GM23248 (cell line): ENCODE measurements around the gene BRF1. TPM values are rescaled to one million over a fixed set of nuclear protein-coding genes. Genes with fewer than 3 reads are reported as not detected.

Experiments
- DNase-seq: peaks from one replicate; pipeline ENCODE4 v3.0.0-alpha.2; 2015
- H2AFZ ChIP-seq: fragments of 200-600 bp; sonication (generic); 2 replicates; pipeline ENCODE4 v1.6.1; 2016; ENCODE audit warnings: antibody characterized with exemption
- H3F3A ChIP-seq: fragments of 200-600 bp; sonication (generic); 2 replicates; pipeline ENCODE4 v1.6.1; 2016; ENCODE audit warnings: mild to moderate bottlenecking, antibody characterized with exemption, mixed run types; ENCODE audit not compliant: insufficient read depth
- H3K27ac ChIP-seq: fragments of 200-600 bp; sonication (generic); 2 replicates; pipeline ENCODE4 v1.5.1; 2016; ENCODE audit warnings: mild to moderate bottlenecking
- H3K27me3 ChIP-seq: fragments of 200-600 bp; sonication (generic); replicated peaks from 2 replicates; pipeline ENCODE4 v1.6.1; 2016; ENCODE audit warnings: mild to moderate bottlenecking; ENCODE audit not compliant: insufficient read depth
- H3K36me3 ChIP-seq: fragments of 200-600 bp; sonication (generic); 2 replicates; pipeline ENCODE4 v1.6.1; 2016; ENCODE audit warnings: low read depth, mild to moderate bottlenecking
- H3K4me1 ChIP-seq: fragments of 200-600 bp; sonication (generic); 2 replicates; pipeline ENCODE4 v1.6.1; 2016; ENCODE audit warnings: mild to moderate bottlenecking; ENCODE audit not compliant: insufficient read depth
- H3K4me2 ChIP-seq: fragments of 200-600 bp; sonication (generic); one replicate; pipeline ENCODE4 v1.6.1; 2016; ENCODE audit warnings: mild to moderate bottlenecking; ENCODE audit not compliant: unreplicated experiment
- H3K4me3 ChIP-seq: fragments of 200-600 bp; sonication (generic); 2 replicates; pipeline ENCODE4 v1.5.1; 2016; ENCODE audit warnings: mild to moderate bottlenecking
- H3K79me2 ChIP-seq: fragments of 200-600 bp; sonication (generic); 2 replicates; pipeline ENCODE4 v1.6.1; 2016; ENCODE audit warnings: mild to moderate bottlenecking; ENCODE audit not compliant: insufficient read depth
- H3K9ac ChIP-seq: fragments of 200-600 bp; sonication (generic); 2 replicates; pipeline ENCODE4 v1.6.1; 2016; ENCODE audit warnings: mild to moderate bottlenecking
- H3K9me2 ChIP-seq: fragments of 200-600 bp; sonication (generic); 2 replicates; pipeline ENCODE4 v1.6.1; 2016; ENCODE audit warnings: mixed run types, mild to moderate bottlenecking, moderate library complexity; ENCODE audit not compliant: insufficient read depth
- H3K9me3 ChIP-seq: fragments of 200-600 bp; sonication (generic); one replicate; pipeline ENCODE4 v1.6.1; 2017; ENCODE audit warnings: low read depth
- H4K20me1 ChIP-seq: fragments of 200-600 bp; sonication (generic); 2 replicates; pipeline ENCODE4 v1.6.0; 2016; ENCODE audit not compliant: insufficient read depth
- EZH2 ChIP-seq: fragments of 200-600 bp; sonication (generic); IDR thresholded peaks from 2 replicates; pipeline ENCODE4 v1.6.1; 2018; ENCODE audit warnings: antibody characterized with exemption, mild to moderate bottlenecking; ENCODE audit not compliant: insufficient read depth, poor library complexity, severe bottlenecking
- EZH2phosphoT487 ChIP-seq: fragments of 200-600 bp; sonication (generic); IDR thresholded peaks from 2 replicates; pipeline ENCODE4 v1.6.1; 2018; ENCODE audit warnings: antibody characterized with exemption, moderate library complexity, mild to moderate bottlenecking, low read depth; ENCODE audit not compliant: insufficient read depth
- WGBS, 2 experiments: methylation state at CpG; one replicate each; pipeline ENCODE4 v1.1.6; 2015 to 2017; ENCODE audit warnings: low lambda C conversion rate in 2 of 2, low coverage in 1 of 2; ENCODE audit errors: missing lambda C conversion rate in 2 of 2; 5-methylcytosine and 5-hydroxymethylcytosine counted together
- in situ Hi-C: fragments of 300-500 bp; cut with MboI; formaldehyde crosslinking; loops from 2 replicates; pipeline ENCODE4 v1.15.0; 2020
- polyA plus RNA-seq: library from polyadenylated mRNA; unstranded; fragments of >200 nt; fragmentation: Nextera tagmentation; extraction: Ambion mirVana; gene quantifications from 2 replicates; pipeline ENCODE4 v1.2.1, GENCODE V29; 2016
- total RNA-seq: library from RNA; depleted of rRNA; stranded (reverse); fragments of >200 nt; shearing (Covaris generic); gene quantifications from 2 replicates; pipeline ENCODE4 v1.2.3, GENCODE V29; 2014

The BRF1 gene
- total and polyA plus RNA-seq, 2 experiments from 2014 or later = 10.5 to 27.0 TPM

DNA sequence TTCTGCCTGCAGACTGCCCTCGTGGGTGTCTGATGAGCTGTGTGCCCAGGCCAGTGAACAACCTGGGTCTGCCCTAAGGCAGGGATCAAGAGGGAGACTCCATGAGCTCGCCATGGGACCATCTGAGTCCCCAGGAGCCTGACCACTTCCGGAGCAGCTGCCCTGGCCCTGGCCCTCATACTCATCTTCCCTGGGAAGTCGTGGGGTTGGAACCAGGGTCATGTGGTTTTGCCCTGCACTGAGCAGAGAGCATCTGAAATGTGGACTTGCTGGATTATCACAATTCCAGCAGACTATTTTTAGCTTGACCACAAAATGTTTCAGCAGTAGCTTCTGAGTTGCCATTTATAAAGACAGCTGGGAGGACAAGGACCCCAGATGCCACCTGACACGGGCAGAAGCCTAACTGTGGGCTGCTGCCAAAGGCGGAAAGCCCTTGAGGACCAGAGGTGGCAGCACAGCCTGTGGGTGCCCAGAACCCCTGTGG lies 45.7 kb downstream of the BRF1 start:
- no peak overlapping the region for H3K27ac ChIP-seq
- H3K27me3 ChIP-seq = no peaks in the 10 kb centered on the region
- H3K9me2 ChIP-seq = no peaks in the 10 kb centered on the region
- DNase-seq = no peak
- TF ChIP-seq EZH2 (no peak), EZH2phosphoT487 (no peak)
- H3K9ac ChIP-seq = no peak overlapping the region
- no peaks in the 10 kb centered on the region for H4K20me1 ChIP-seq
- H3K4me2 ChIP-seq = no peak overlapping the region
- no peak overlapping the region for H3K4me3 ChIP-seq
- H3K4me1 ChIP-seq = no peaks in the 10 kb centered on the region
- H3K79me2 ChIP-seq = peaks cover 5% of the 10 kb centered on the region
- H3F3A ChIP-seq = no peaks in the 10 kb centered on the region
- peaks cover 9% of the 10 kb centered on the region; the same call in 1 of the 2 replicates for H3K36me3 ChIP-seq
- H3K9me3 ChIP-seq = no peaks in the 10 kb centered on the region
- in situ Hi-C loops = no loop called here
- 70 to 72% methylated on average over 6 of the region's 6 CpGs for WGBS, 2 experiments
- no peak overlapping the region for H2AFZ ChIP-seq

DNA sequence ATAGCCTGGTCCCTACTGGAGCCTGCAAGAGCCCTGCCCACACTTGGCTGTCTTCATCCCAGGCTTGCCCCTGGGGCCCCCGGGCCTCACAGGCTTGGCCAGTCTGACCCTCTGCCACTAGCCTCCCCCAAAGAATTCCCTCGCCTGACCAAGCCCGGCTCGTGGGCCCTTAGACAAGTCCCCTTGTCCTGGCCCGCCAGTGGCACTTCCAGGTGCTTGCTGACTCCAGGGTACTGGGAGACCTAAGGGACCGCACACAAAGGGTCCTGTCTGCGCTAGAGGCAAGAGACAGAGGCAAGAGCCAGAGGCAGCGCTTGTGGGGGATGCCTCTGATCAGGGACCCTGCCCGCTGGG lies 47.5 kb downstream of the BRF1 start:
- Histone ChIP-seq H3K9ac (no peak overlapping the region), H2AFZ (no peak overlapping the region), H3K9me3 (no peaks in the 10 kb centered on the region), H3K4me3 (no peak overlapping the region), H3F3A (no peaks in the 10 kb centered on the region), H3K27ac (no peak overlapping the region), H3K36me3 (peaks cover 9% of the 10 kb centered on the region; the same call in 1 of the 2 replicates), H3K27me3 (no peaks in the 10 kb centered on the region), H4K20me1 (no peaks in the 10 kb centered on the region), H3K9me2 (no peaks in the 10 kb centered on the region), H3K4me2 (no peak overlapping the region), H3K4me1 (no peaks in the 10 kb centered on the region), H3K79me2 (peaks cover 13% of the 10 kb centered on the region)
- no peak for DNase-seq
- WGBS, 2 experiments = 95 to 96% methylated on average over 9 of the region's 9 CpGs
- in situ Hi-C loops = no loop called here
- TF ChIP-seq EZH2 = no peak
- no peak for TF ChIP-seq EZH2phosphoT487

DNA sequence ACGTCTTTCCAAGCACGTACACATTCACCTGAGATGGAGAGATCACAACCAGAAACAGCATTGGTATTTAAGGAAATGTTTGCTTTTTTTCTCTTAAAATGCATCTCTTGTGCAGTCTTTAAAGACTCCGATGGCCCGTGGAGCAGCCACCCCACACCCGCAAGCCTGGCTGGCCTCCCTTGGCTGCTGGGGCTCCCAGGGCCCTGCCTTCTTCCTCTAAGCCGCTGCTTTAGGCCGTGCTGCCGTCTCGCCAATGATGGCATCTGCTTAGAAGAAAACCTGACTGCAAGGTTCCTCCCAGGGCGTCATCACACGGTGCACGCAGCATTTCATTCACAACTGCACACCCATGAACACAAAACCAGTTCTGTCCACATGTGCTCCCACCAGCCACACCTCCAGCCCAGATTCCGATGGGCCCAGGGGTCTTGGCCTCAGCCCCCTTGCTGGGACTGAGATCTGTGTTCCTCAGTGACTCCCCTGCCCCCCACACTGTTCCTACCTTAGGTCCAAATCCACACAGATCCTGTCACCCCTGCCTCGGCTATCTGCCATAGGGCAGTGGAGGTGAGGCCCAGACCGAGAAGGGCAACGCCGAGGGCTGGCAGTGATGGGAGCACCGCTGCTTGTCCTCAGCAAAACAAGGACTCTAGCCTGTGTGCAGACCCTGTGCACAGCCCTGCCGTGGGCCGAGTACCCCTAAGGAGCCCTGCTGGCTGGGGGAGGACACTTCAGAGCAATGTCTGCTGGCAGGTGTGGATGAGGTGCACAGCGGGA lies 48.1 kb downstream of the BRF1 start:
- TF ChIP-seq EZH2 (no peak), EZH2phosphoT487 (no peak)
- no peak overlapping the region for H3K4me2 ChIP-seq
- H3K4me3 ChIP-seq = no peak overlapping the region
- no peaks in the 10 kb centered on the region for H3F3A ChIP-seq
- no peak overlapping the region for H2AFZ ChIP-seq
- no peak overlapping the region for H3K27ac ChIP-seq
- no peaks in the 10 kb centered on the region for H4K20me1 ChIP-seq
- no peaks in the 10 kb centered on the region for H3K9me2 ChIP-seq
- H3K4me1 ChIP-seq = peaks cover 3% of the 10 kb centered on the region; the same call in 1 of the 2 replicates
- in situ Hi-C loops = no loop called here
- H3K9me3 ChIP-seq = no peaks in the 10 kb centered on the region
- WGBS, 2 experiments = 91 to 92% methylated on average over 21 of the region's 21 CpGs
- H3K79me2 ChIP-seq = peaks cover 17% of the 10 kb centered on the region
- H3K9ac ChIP-seq = no peak overlapping the region
- peaks cover 9% of the 10 kb centered on the region; the same call in 1 of the 2 replicates for H3K36me3 ChIP-seq
- H3K27me3 ChIP-seq = no peaks in the 10 kb centered on the region
- no peak for DNase-seq

DNA sequence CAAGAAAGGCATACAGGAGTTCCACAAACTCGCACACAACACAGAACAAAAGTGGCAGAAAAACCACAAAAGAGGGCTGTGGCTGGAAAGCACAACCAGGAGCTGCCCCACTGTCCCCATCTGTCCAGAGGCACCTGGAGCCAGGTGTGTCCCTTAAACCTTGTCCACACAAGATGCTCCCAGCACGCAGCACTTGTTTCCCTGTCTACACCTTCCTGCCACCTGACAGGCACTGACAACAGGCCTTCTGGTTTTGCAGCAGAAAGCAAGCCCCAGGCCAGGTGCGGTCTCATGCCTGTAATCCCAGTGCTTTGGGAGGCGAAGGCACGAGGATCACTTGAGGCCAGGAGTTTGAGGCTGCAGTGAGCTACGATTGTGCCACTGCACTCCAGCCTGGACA lies 48.9 kb downstream of the BRF1 start:
- Histone ChIP-seq H3K4me2 (no peak overlapping the region), H3K9me3 (no peaks in the 10 kb centered on the region), H3K27ac (no peak overlapping the region), H3K27me3 (no peaks in the 10 kb centered on the region), H3K4me1 (peaks cover 7% of the 10 kb centered on the region; the same call in 1 of the 2 replicates), H3K9me2 (no peaks in the 10 kb centered on the region), H3K36me3 (peaks cover 9% of the 10 kb centered on the region; the same call in 1 of the 2 replicates), H3K4me3 (no peak overlapping the region), H3K79me2 (peaks cover 25% of the 10 kb centered on the region), H4K20me1 (no peaks in the 10 kb centered on the region), H3F3A (no peaks in the 10 kb centered on the region), H3K9ac (no peak overlapping the region), H2AFZ (no peak overlapping the region)
- DNase-seq = no peak
- TF ChIP-seq EZH2phosphoT487 = no peak
- TF ChIP-seq EZH2 = no peak
- WGBS, 2 experiments = 77 to 80% methylated on average over 6 of the region's 6 CpGs
- in situ Hi-C loops = no loop called here
